HepG2 (cell line): ENCODE data around the gene LGALS7B. TPM values are rescaled to one million over a fixed set of nuclear protein-coding genes. Genes with fewer than 3 reads are reported as not detected.

Experiments
- ARID3A ChIP-seq: IDR thresholded peaks from 2 replicates; pipeline ENCODE4 v1.6.1; 2012; ENCODE audit warnings: low read depth, low read length, improper control_type of control experiment
- BHLHE40 ChIP-seq: IDR thresholded peaks from 2 replicates; pipeline ENCODE4 v1.6.1; 2011; ENCODE audit warnings: low read length, improper control_type of control experiment
- FLYWCH1 ChIP-seq: sonication (generic); formaldehyde crosslinking; IDR thresholded peaks from 2 replicates; pipeline ENCODE4 v1.8.1; 2023; ENCODE audit warnings: mild to moderate bottlenecking, missing genetic modification reagents
- GRHL1 ChIP-seq: sonication (generic); formaldehyde crosslinking; conservative IDR thresholded peaks from 2 replicates; pipeline ENCODE4 v1.8.0; 2022; ENCODE audit warnings: missing genetic modification reagents
- JUNB ChIP-seq: sonication (generic); formaldehyde crosslinking; IDR thresholded peaks from 2 replicates; pipeline ENCODE4 v1.8.0; 2022; ENCODE audit warnings: missing genetic modification reagents, mild to moderate bottlenecking, borderline replicate concordance
- NFE2 ChIP-seq: sonication (generic); formaldehyde crosslinking; IDR thresholded peaks from 2 replicates; pipeline ENCODE4 v1.4.0; 2020; ENCODE audit warnings: missing genetic modification reagents
- PBX2 ChIP-seq: IDR thresholded peaks from 2 replicates; pipeline ENCODE4 v1.6.1; 2016; ENCODE audit warnings: control low read depth
- SMAD1 ChIP-seq: sonication (generic); formaldehyde crosslinking; IDR thresholded peaks from 2 replicates; pipeline ENCODE4 v1.4.0; 2020; ENCODE audit warnings: missing genetic modification reagents, low read depth, mild to moderate bottlenecking, borderline replicate concordance
- STAG1 ChIP-seq: sonication (generic); formaldehyde crosslinking; IDR thresholded peaks from 2 replicates; pipeline ENCODE4 v1.4.0; 2020; ENCODE audit warnings: missing genetic modification reagents
- TBL1XR1 ChIP-seq: fragments of 150-350 bp; IDR thresholded peaks from 2 replicates; pipeline ENCODE4 v1.6.1; 2014; ENCODE audit warnings: borderline replicate concordance, low read length; ENCODE audit not compliant: partially characterized antibody
- TFAP4 ChIP-seq: sonication (generic); IDR thresholded peaks from 2 replicates; pipeline ENCODE4 v1.6.1; 2016; ENCODE audit warnings: low read depth, borderline replicate concordance
- TIGD3 ChIP-seq: sonication (generic); formaldehyde crosslinking; IDR thresholded peaks from 2 replicates; pipeline ENCODE4 v1.5.1; 2020; ENCODE audit warnings: mild to moderate bottlenecking, missing genetic modification reagents, borderline replicate concordance
- YY1 ChIP-seq: IDR thresholded peaks from 2 replicates; pipeline ENCODE4 v1.6.1; 2011; ENCODE audit warnings: low read length, low read depth, moderate library complexity, mild to moderate bottlenecking; ENCODE audit not compliant: insufficient read depth, insufficient replicate concordance
- ZFP90 ChIP-seq: sonication (generic); formaldehyde crosslinking; IDR thresholded peaks from 2 replicates; pipeline ENCODE4 v1.8.0; 2022; ENCODE audit warnings: missing genetic modification reagents, mild to moderate bottlenecking, inconsistent platforms, borderline replicate concordance
- ZFP91 ChIP-seq: sonication (generic); formaldehyde crosslinking; IDR thresholded peaks from 2 replicates; pipeline ENCODE4 v1.9.0; 2022; ENCODE audit warnings: missing genetic modification reagents, mild to moderate bottlenecking, borderline replicate concordance
- ZFX ChIP-seq: sonication (generic); formaldehyde crosslinking; IDR thresholded peaks from 2 replicates; pipeline ENCODE4 v1.4.0; 2020; ENCODE audit warnings: mild to moderate bottlenecking, low read depth, missing genetic modification reagents, moderate library complexity
- ZNF354B ChIP-seq: sonication (generic); formaldehyde crosslinking; IDR thresholded peaks from 2 replicates; pipeline ENCODE4 v1.8.0; 2022; ENCODE audit warnings: mild to moderate bottlenecking, missing genetic modification reagents
- ZNF567 ChIP-seq: sonication (generic); formaldehyde crosslinking; IDR thresholded peaks from 2 replicates; pipeline ENCODE4 v1.8.1; 2023; ENCODE audit warnings: mild to moderate bottlenecking, missing genetic modification reagents, borderline replicate concordance
- ZSCAN25 ChIP-seq: sonication (generic); formaldehyde crosslinking; IDR thresholded peaks from 2 replicates; pipeline ENCODE4 v1.8.0; 2022; ENCODE audit warnings: mild to moderate bottlenecking, missing genetic modification reagents
- ZSCAN30 ChIP-seq: sonication (generic); formaldehyde crosslinking; IDR thresholded peaks from 2 replicates; pipeline ENCODE4 v1.5.0; 2020; ENCODE audit warnings: mild to moderate bottlenecking, missing genetic modification reagents
- polyA plus RNA-seq, 8 experiments: library from polyadenylated mRNA; depleted of rRNA in 3 of 8; stranded (reverse) in 7 of 8; unstranded in 1 of 8; fragments of >200 nt; fragmentation: Illumina TruSeq in 4 of 8; extraction: Trizol in 4 of 8; gene quantifications; 2 replicates each; pipeline versions ENCODE4 v1.2.1 to v1.2.3, GENCODE V29; 2011 to 2016; ENCODE audit warnings: low read depth in 4 of 8, missing spikeins in 1 of 8, mixed read lengths in 1 of 8; ENCODE audit not compliant: insufficient read depth in 1 of 8
- total RNA-seq, 5 experiments: library from RNA; depleted of rRNA; stranded (reverse); fragments of >200 nt; fragmentation: Illumina TruSeq; extraction: Trizol; gene quantifications; 2 replicates each; pipeline ENCODE4 v1.2.3, GENCODE V29; 2016; ENCODE audit warnings: low read depth in 1 of 5

Gene LGALS7B
- total and polyA plus RNA-seq, 2 of the 13 experiments (the other 11 are each of a cell fraction or from before 2014, with no cell fraction given), result 1.7 to 2.1 TPM

GRCh38 chr19:38838208-38838985, 49.4 kb downstream of the LGALS7B start (continued):
- no peak for TF ChIP-seq ZNF354B (CRISPR knock-in tag)
- no peak for TF ChIP-seq GRHL1
- TF ChIP-seq YY1, result no peak
- no peak for TF ChIP-seq ZSCAN30 (CRISPR knock-in tag)
- TF ChIP-seq ARID3A, result no peak
- TF ChIP-seq TBL1XR1, result no peak
- 0 out of 2 replicates have a peak, but pooled peaks have one; percentile 10 for TF ChIP-seq ZFX (CRISPR knock-in tag)
- no peak for TF ChIP-seq JUNB (CRISPR knock-in tag)
- no peak for TF ChIP-seq TIGD3 (CRISPR knock-in tag)
- TF ChIP-seq PBX2 (CRISPR knock-in tag), result no peak
- no peak for TF ChIP-seq ZFP90 (CRISPR knock-in tag)
- TF ChIP-seq ZNF567 (CRISPR knock-in tag), result no peak
- TF ChIP-seq SMAD1, result no peak
- TF ChIP-seq NFE2 (CRISPR knock-in tag), result no peak
- TF ChIP-seq ZSCAN25 (CRISPR knock-in tag), result no peak
- TF ChIP-seq STAG1 (CRISPR knock-in tag), result no peak
- no peak for TF ChIP-seq FLYWCH1 (CRISPR knock-in tag)
- no peak for TF ChIP-seq BHLHE40
- TF ChIP-seq ZFP91 (CRISPR knock-in tag), result peak; percentile 52; the same call in 1 of the 2 replicates
- TF ChIP-seq TFAP4, result no peak
